Activated naive CD4-positive, alpha-beta T cell treated with Interleukin-2 at 50 U/mL for 16 hours (primary cell): ENCODE results near the gene BACH2.
"Not testable (repeated sequence)": the region's sequence is repeated elsewhere in the genome, so short reads cannot be mapped to it uniquely, and the experiment has no call there.

Experiments
- DNase-seq: peaks from one replicate; pipeline ENCODE4 v3.0.0-alpha.2; 2020

BACH2 gene

GRCh38 chr6:90298459-90299053, 1.9 kb upstream of the BACH2 start:
- DNase-seq = no peak

- no peak for DNase-seq
These were observed 1.3 kb upstream of the BACH2 start for GRCh38 chr6:90297867-90298381.

- DNase-seq = no peak
These were observed 648 bp upstream of the BACH2 start for GRCh38 chr6:90297115-90297866.

- DNase-seq = peak; percentile 70
These were observed 746 bp downstream of the BACH2 start for GRCh38 chr6:90295854-90296340.

- DNase-seq = peak; percentile 81
These were observed 1.4 kb downstream of the BACH2 start for GRCh38 chr6:90294989-90295853.

- DNase-seq = peak; percentile 44
These were observed 2.0 kb downstream of the BACH2 start for GRCh38 chr6:90294614-90294988.

GRCh38 chr6:90294008-90294511, 2.6 kb downstream of the BACH2 start:
- no peak for DNase-seq

- DNase-seq = no peak
These were observed 3.2 kb downstream of the BACH2 start for GRCh38 chr6:90293319-90293953.

- DNase-seq = no peak
These were observed 5.1 kb downstream of the BACH2 start for GRCh38 chr6:90291565-90291964.

GRCh38 chr6:90290811-90291420, 5.7 kb downstream of the BACH2 start:
- DNase-seq = no peak

- no peak for DNase-seq
These were observed 6.7 kb downstream of the BACH2 start for GRCh38 chr6:90289902-90290301.

- no peak for DNase-seq
These were observed 8.2 kb downstream of the BACH2 start for GRCh38 chr6:90288404-90288803.

GRCh38 chr6:90286884-90287488, 9.7 kb downstream of the BACH2 start:
- DNase-seq = peak; percentile 65

GRCh38 chr6:90285611-90286381, 10.8 kb downstream of the BACH2 start:
- DNase-seq = peak; percentile 54

- DNase-seq = peak; percentile 32
These were observed 11.6 kb downstream of the BACH2 start for GRCh38 chr6:90285042-90285481.

GRCh38 chr6:90284236-90285041, 12.2 kb downstream of the BACH2 start:
- peak; percentile 65 for DNase-seq

GRCh38 chr6:90282265-90282664, 14.4 kb downstream of the BACH2 start:
- not testable (repeated sequence) for DNase-seq

- no peak for DNase-seq
These were observed 18.5 kb downstream of the BACH2 start for GRCh38 chr6:90278129-90278528.

- DNase-seq = no peak
These were observed 19.2 kb downstream of the BACH2 start for GRCh38 chr6:90277302-90278011.
